COLO668 (cell line): ENCODE measurements around the gene CBY2.

Experiments used
- DNase-seq: peaks from one replicate; lab custom pipeline; 2025; ENCODE audit not compliant: unreplicated experiment; lab: John Stamatoyannopoulos, UW

The CBY2 gene

GRCh38 chr13:45700971-45701900 lies 884 bp upstream of the CBY2 start:
- no peak for DNase-seq

- no peak for DNase-seq
These were observed 810 bp downstream of the CBY2 start for GRCh38 chr13:45702869-45703391.

GRCh38 chr13:45704211-45704739 lies 2.2 kb downstream of the CBY2 start:
- no peak for DNase-seq

- DNase-seq, result no peak
These were observed 3.0 kb downstream of the CBY2 start for GRCh38 chr13:45704854-45705695.

- no peak for DNase-seq
These were observed 3.8 kb downstream of the CBY2 start for GRCh38 chr13:45705918-45706317.

GRCh38 chr13:45707516-45708100 lies 5.5 kb downstream of the CBY2 start:
- DNase-seq, result no peak

- no peak for DNase-seq
These were observed 9.8 kb downstream of the CBY2 start for GRCh38 chr13:45711951-45712350.

GRCh38 chr13:45713106-45713690 lies 11.1 kb downstream of the CBY2 start:
- no peak for DNase-seq

- no peak for DNase-seq
These were observed 11.6 kb downstream of the CBY2 start for GRCh38 chr13:45713721-45714120.

- no peak for DNase-seq
These were observed 12.1 kb downstream of the CBY2 start for GRCh38 chr13:45714170-45714569.

GRCh38 chr13:45715351-45715750 lies 13.2 kb downstream of the CBY2 start:
- DNase-seq, result no peak

- DNase-seq, result no peak
These were observed 15.2 kb downstream of the CBY2 start for GRCh38 chr13:45717349-45717748.

GRCh38 chr13:45718063-45718462 lies 15.9 kb downstream of the CBY2 start:
- DNase-seq, result no peak

- DNase-seq, result no peak
These were observed 16.9 kb downstream of the CBY2 start for GRCh38 chr13:45718992-45719391.

- DNase-seq, result no peak
These were observed 19.1 kb downstream of the CBY2 start for GRCh38 chr13:45721203-45721731.

GRCh38 chr13:45723798-45724197 lies 21.7 kb downstream of the CBY2 start:
- DNase-seq, result no peak

- peak; percentile 36 for DNase-seq
These were observed 26.6 kb downstream of the CBY2 start for GRCh38 chr13:45728759-45729158.

GRCh38 chr13:45731455-45731854 lies 29.3 kb downstream of the CBY2 start:
- DNase-seq, result no peak

GRCh38 chr13:45732916-45733315 lies 30.8 kb downstream of the CBY2 start:
- no peak for DNase-seq

- DNase-seq, result no peak
These were observed 31.2 kb downstream of the CBY2 start for GRCh38 chr13:45733361-45733760.
